Activated naive CD8-positive, alpha-beta T cell treated with anti-CD3 and anti-CD28 coated beads, Interleukin-2, amount 50 U/mL, for 16 hours (primary cell): Measurements from ENCODE around the gene APBA3.

Experiments used
- DNase-seq: peaks from one replicate; pipeline ENCODE4 v3.0.0-alpha.2; 2020; ENCODE audit warnings: low read depth, low spot score

Gene APBA3, protein sequence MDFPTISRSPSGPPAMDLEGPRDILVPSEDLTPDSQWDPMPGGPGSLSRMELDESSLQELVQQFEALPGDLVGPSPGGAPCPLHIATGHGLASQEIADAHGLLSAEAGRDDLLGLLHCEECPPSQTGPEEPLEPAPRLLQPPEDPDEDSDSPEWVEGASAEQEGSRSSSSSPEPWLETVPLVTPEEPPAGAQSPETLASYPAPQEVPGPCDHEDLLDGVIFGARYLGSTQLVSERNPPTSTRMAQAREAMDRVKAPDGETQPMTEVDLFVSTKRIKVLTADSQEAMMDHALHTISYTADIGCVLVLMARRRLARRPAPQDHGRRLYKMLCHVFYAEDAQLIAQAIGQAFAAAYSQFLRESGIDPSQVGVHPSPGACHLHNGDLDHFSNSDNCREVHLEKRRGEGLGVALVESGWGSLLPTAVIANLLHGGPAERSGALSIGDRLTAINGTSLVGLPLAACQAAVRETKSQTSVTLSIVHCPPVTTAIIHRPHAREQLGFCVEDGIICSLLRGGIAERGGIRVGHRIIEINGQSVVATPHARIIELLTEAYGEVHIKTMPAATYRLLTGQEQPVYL

DNA sequence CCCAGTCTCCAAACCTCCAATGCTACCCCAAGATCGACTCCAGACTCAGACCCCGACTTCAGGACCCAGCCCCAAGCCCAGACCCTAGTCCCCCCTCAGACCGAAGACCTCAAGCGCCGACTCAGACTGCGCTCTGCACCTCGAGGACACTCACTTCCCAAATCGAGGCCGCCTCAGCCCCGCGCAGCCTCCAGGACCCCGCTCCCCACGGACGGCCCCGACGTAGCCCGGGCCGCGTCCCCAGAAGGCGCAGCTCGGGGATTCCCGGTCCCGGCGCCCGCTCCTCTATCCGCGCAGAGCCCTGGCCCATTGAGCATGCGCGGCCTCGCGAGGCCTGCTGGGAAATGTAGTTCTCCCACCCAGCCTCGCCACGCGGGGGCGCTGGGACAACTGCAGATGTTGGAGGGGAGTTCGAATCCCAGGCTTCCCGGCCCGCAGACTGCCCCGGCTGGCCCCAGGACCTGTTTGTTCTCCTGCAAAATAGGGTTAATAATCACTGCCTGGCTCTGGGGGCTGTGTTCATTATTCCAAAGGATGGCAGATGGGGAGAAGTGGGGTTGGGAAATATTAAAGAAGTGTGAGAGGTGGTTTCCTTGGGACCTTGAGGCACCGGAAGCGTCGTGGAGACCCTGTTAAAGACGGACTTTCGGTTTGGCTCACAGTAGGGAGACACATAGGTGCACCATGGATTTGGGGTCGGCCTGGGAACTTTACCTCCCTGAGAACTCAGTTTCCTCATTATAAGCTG is at the start of gene APBA3:
APBA3 (minus strand) TSS at position 311 of the 748 bp plus-strand sequence. CDS start 1,428 bp downstream, outside the sequence.
- DNase-seq = peak; percentile 91

DNA sequence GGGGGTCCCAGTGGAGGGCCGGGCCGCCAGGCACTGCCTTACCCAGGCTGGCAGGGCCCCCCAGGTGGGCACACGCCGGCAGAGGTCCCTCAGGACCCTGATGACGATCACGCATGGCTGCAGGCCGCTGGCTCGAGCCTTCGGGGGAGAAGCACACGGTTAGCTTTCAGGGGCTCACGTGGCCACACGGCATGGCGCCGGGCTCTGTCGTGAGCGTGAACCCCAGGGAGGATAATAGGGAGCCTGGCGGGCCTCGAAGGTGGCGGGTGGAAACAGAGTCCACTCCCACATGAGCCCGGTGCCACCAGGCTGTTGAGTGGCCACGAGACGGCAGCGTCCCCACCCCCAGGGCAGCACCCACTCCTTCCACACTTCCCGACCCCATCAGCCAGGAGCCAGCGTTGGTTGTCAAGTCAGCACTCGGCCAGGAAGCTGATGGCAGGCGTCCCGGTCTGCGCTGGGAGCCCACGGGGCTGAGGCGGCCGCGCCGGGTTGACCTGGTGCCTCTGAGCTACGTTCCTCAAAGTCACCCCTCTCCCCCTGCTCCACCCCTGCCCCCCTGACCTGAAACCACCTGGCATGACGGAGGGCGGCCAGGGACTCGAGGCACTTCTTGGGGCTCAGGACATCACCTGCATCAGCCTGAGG is 49.3 kb upstream of the APBA3 start:
- DNase-seq = no peak

DNA sequence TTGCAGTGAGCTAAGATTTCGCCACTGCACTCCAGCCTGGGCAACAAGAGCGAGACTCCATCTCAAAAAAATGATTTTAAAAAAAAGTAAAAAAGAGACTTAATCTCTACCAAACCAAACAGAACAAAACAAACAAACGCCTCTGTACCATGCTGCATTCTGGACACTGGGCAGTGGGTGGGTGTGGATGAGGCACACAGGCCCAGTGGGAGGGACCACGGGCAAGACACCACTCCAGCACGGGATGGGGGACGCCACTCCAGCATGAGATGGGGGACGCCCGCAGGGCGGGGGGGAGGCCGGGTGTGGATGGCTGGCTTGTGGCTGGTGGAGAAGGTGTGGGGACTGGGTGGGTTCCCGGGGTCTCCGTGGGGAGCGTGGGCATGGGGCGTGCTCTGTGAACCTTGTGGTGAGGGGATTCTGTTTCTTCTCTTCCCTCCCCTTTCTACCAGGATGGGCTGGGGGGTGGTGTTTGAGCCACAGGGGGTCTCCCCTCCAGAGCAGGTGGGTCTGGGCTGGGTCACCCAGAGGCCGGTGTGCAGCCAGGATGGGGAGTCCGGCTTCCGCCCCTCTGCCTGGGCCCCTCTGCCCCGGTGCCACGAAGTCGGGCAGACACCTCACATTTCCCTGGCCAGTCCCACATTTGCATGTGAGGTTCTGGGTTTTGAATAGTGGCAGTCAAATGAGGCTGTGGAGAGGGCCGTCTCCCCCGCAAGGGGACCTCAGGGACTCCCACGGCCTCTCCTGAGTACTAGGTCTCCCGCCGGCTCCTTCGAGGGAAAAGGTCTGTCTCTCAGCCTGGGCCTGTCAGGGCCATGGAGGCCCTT is 48.6 kb upstream of the APBA3 start:
- no peak for DNase-seq

DNA sequence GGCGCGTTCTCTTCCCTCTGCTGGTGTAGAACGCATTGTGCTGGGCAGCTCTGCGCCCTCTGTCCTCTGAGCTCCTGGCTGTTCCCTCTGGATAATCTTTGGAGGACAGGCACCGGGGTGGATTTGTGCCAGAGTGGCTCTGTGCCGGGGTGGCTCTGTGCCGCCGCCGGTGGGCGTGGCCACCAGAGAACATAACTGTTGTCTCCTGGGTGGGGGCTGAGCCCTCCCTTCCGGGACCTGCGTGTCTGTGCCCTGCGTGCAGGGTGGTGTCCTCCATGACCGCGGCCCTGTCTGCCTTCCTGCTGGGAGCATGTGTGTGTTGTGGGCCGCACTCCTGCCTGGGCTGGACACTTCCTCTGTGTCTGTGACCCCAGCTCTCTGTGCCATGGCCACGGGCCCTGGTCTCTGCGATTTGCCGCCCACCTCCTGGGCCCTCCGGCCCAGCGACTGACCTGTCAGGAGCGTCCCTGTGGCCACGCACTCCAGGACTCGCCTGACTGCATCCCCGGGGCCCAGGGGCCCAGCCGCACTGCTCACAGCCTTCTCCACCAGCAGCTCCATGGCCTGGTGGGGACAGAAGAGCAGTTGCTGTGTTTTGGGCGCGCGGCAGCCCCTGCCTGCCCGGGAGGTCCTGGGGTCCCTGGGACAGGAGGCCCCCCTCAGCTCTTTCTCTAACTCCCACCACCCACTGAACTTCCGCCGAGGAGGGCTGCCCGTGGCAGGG is 47.1 kb upstream of the APBA3 start:
- no peak for DNase-seq

DNA sequence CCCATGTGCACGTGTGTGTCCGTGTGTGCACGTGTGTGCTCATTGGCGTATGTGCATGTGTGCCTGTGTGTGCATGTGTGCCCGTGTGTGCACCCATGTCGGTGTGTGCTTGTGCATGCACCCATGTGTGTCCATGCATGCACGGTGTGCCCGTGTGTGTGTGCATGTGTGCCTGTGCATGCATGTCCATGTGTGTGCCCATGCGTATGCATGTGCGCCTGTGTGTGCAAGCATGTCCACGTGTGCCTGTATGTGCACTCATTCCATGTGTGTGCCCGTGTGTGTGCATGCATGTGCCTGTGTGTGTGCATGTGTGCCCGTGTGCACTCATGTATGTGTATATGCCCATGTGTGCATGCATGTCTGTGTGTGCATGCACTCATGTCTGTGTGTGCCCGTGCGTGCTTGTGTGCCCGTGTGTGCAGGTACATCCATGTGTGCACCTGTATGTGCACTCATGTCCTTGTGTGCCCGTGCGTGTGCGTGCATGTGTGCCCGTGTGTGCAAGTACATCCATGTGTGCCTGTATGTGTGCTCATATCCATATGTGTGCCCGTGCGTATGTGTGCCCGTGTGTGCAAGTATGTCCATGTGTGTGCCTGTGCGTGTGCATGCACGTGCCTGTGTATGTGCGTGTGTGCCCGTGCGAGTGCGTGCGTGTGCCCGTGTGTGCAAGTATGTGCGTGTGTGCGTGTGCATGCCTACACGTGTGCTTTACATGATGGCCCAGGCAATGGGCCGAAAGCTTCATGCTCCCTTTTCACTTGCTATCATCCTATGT is 46.3 kb upstream of the APBA3 start:
- DNase-seq = no peak

DNA sequence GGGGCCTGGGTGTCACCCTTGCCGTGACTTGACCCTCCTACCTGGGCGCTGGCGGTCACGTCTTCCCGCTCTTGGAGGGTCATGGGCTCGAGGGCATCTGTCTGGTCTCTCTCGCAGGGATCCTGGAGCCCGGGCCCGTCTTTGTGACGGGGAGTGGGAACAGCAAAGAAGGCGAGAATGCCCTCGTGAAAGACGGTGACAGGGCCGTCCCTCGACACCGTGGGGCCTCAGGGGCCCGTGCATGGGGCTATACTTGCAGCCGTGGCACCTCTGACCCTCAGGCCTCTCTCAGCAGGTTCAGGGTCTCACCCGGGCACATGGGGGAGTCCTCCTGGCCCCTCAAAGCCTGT is 45.6 kb upstream of the APBA3 start:
- DNase-seq = no peak

DNA sequence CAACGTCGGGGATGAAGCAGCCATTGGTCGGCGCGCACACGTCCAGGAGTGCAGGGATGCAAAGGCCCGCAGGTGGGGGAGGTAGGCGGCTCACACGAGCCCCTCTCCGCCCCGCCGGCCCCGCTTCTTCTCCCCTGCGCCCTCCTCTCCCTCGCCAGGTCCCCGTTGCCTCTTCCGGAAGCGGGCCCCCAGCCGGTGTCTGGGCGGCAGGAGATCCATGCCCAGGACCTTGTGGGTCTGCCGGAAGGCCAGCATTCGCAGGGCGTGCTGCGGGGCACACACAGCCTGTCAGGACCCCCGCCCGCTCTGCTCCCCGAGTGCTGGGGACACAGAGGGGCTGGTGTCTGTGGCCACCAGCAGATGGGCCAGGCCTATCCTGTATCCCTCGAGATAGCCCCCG is 44.4 kb upstream of the APBA3 start:
- no peak for DNase-seq

DNA sequence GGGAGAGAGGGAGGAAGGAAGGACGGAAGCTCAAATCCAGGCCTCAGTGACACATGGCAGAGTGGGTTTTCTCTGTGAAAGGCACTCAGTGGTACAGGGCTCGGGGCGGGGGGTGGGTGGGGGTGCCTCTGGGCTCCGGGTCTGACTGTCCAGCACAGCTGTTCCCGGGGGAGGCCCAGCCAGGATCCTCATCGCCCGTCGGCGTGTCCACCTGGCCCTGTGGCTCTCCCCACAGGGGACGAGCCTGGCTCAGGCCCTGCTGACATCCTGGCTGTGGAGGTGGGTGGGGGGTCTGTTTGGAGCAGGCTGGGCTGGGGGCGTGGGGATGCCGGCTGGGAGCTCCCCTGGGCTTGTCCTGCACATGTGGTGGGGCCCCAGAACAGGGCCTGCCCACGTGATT is 42.9 kb upstream of the APBA3 start:
- DNase-seq = no peak

DNA sequence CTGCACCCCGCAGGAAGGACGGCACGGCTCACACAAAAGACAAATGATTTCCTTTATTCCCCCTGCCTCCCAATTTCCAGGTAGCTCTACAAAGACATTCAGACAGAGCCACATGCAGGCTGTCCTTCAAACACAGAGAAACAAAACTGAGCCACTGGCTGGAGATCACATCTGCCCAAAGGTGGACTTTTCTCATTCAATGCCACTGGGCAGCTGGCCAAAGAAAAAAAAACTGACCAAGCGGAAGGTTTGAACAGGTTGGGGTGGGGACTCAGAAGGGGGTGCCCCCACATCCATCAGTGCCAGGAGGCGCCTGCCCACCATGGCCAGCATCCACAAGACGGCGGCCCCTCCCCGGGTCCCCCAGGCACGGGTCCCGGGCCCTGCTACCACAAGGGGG is 42.5 kb upstream of the APBA3 start:
- no peak for DNase-seq

DNA sequence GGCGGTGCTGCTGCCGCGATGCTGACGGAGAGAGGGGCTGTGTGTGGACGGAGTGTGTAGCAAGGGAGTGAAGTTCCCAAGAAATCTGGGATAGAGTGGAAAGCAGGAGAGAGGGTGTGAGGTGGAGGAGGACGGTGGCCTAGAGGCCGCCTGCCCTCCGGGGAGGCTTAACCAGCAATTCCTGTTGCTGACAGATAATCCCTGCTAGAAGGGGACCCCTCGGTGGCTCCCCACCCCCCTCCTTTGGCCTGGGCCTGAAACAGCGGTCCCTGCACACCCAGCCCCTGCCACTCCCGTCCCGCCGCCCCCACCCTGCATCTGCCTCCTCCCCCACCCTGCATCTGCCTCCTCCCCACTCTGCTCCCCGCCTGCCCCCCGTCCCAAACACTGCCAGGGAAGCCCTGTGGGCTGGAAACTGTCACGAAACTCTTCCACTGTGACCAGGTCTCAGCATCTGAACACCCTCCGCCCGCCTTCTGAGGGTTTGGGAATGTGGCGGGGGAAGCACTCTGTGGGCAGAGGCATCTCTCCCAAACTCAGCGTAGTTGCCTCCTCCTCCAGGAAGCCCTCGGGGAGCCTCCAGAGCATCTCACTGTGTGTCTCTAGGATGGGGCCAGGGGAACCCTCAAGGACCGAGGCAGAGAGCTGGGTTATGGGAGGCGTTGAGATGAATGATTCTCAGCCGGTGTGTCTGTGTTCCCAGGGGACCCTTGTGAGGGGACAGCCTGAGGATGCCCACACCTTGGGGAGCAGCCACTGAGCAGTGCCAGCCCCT is 41.8 kb upstream of the APBA3 start:
- no peak for DNase-seq

DNA sequence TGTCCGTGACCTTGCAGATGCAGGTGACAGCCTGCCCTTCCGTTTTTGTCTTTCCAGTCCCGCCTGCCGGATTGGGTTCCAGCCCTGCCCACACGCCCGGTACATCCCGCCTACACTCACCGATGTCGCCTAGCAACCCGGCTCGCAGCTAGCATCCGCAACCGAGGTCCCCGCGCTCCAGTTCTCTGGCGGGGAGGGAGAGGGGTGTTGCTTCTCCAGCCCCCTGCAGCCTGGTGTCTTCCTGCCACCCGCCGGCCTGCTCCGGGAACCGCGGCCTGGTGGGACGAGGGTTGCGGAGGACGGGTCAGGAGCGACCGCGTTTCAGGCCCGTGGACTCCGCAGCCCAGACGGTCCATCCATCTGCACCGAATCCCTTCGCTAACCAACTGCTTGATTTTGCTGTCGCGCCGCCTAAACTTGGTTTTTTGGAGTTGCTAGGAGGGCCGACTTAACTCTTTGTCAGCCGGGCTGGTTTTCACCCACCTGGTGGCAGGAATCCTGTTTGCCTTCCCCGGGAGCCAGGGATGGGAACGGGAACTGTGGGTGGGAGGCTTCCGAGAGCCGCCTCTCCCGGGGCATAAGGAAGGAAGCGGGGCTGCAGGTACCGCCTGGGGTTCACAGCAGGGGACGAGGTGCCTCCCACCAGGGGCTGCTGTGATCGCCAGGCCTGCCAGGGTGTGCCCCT is 40.1 kb upstream of the APBA3 start:
- DNase-seq = peak; percentile 29

DNA sequence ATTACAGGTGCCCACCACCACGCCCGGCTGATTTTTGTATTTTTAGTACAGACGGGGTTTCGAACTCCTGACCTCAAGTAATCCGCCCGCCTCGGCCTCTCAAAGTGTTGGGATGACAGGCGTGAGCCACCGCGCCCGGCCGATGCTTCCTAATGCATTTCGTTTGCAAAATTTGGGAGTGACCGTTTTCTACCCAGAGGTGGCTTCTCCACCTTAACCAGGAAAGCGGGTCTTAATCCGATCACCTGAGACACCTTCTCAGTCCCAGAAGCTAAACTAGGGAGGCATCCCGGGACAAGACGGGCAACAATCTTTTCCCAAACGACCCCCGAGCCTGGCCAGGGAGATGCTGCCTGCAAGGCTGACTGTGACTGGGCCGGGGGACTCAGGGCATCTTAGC is 39.5 kb upstream of the APBA3 start:
- no peak for DNase-seq

DNA sequence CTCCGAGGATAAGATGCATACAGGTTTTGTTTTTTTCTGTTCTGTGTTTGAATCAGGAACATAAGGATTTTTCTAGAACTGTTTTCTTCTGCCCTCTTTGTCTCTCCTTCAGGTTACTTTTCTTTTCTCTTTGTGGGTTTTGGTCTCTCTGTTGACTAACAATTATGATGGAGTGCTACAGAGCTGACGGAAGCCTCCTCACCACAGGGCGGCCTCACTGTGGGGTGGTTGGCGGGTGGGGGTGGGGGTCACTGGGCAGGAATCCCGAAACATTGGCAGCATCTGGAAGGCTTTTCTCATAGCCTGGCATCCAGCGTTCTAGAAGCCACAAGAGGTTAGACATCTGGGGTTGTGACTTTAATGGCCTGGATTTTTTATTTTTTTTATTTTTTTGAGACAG is 36.6 kb upstream of the APBA3 start:
- no peak for DNase-seq

DNA sequence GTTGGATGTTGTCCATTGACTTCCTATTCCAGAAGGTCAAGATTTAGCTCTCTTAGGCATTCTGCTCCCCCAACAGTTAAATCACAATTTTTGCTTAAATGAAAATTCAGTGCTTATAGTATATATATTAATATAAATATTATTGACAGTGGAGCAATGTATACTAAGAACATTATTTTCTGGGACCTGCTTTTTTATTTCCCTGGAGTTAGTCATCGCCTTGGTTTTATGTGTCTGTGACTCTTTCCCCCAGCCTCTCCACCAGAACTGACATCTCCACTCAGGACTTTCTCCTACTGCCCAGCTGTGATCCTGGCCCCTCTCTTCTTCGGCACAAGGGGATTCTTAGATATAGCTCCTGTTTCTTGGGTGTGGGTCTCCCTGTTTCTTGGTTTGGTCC is 34.9 kb upstream of the APBA3 start:
- no peak for DNase-seq

DNA sequence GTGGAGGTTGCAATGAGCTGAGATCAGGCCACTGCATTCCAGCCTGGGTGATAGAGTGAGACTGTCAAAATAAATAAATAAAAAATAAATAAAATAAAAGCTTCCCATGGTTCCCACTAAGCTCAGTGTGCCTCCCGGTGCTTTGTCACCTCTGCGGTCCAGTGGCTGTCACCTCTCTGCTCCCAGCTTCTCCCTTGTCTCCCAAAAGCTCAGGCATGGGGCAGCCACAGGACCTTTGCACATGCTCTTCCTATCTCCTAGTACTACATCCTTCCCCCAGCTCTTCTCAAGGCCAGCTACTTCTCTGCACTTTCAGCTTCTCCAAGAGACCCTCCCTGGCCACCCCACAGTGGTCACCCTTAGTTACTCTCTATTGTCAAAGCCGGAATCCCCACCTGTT is 32.3 kb upstream of the APBA3 start:
- DNase-seq = no peak

DNA sequence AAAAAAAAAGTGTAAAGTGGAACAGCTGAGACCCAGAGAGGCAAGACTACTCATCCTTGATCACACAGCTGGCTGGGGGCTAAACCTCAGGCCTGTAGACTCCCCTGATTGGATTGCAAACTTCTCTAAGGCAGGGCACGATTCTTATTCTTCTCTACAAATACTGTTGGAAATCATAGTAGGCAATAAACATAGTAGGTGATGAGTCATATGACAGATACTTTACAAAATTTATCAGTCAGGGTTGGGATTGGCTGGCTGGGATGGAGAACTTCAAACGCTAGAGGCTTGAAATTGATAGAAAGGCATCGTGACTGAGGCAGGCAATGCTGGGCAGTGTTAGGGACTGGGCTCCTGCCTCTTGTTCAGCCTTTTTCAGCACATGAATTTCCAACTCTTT is 30.6 kb upstream of the APBA3 start:
- no peak for DNase-seq

DNA sequence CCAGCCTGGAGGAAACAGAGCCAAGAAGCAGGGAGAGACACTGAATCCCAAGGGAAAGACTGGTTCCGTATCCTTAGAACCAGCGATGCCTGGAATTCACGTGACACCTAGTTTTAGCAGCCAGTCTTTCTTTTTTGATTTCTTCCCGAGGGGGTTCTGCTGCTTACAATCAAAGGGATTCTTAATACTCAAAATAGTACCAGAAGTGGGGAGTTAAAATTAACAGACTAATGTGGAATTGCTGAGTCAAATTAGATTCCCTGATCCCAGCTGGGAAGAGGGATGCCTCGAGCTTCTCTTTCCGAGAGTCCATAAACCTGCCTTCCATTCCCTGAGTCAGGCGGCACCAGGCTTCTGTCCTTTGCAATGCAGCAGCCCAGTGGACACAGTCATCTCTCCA is 29.4 kb upstream of the APBA3 start:
- DNase-seq = no peak

DNA sequence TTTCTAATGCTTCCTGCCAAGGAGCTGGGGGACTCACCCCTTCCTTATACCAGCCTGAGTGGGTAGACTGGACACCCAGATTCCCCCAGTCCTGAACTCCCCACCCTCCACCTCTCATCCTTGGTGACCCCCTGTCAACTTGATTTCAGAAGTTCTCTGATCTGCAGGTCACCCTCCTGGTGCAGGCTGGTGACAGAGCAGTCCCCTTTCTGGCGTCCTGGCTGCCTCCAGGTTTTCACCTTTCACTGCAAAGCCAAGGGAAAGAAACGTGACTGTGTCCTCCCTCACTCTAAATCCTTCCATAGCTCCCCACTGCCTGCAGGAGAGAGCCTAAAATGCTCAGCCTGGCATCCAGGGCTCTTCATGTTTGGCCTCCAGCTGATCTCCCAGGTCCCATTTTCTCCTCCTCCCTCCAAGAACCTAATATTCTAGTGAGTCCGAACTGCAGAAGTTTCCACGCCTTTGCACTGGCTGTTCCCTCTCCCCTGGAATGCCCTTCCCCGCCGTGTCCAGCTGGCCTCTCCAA is 28.8 kb upstream of the APBA3 start:
- no peak for DNase-seq
